ENCODE data around the gene MUS81. TPM values are rescaled to one million over a fixed set of nuclear protein-coding genes. Genes with fewer than 3 reads are reported as not detected.

MUS81 gene
- total and polyA plus RNA-seq, 9 of the 15 experiments (the other 6 are each of a cell fraction or from before 2014, with no cell fraction given): 13.4 to 118 (median 53.7) TPM

DNA sequence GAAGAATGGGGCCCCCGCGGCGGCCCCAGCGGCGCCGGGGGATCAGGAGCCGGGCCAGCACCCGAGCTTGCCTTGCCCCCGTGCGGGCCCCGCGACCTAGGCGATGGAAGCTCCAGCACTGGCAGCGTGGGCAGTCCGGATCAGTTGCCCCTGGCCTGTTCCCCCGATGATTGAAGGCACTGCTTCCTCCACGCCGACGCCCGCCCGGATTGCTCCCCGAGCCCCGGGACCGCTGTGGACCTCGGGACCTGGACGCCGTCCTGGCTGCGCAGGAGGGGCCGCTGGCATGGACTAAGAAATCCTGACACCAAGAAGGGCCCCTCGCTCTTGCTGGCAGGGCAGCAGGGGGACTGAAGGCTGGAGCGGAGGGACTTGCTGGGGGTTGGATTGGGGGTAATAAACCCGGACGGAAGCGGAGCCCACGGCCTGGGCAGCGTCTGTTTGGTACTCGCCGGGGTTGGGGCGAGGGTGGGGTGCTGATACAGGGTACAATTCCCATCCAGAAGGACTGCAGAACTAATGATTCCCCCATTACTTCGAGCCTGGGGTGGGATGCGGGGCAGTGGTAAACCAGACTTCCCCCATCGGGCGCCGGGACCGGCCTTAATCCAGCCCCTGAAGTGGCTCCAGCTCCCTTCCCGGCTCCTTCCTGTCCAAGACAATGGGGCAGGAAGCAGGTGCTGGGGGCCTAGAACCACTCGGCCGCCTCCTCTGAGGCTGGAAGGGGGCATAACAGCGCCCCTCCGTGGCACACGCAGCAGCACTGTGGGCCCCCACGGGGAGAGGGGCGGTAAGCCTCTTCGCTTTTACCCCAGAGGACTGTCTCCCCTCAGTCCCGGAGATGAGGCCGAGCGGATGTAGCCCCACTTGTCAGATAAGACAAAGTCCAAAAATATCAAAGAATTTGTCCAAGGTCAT, 31.2 kb downstream of the MUS81 start (continued):
- peak; percentile 44; the same call in 1 of the 2 replicates for TF ChIP-seq MEF2A (IDR thresholded peaks at IDR 0.05; ENCODE audit: control insufficient read depth, low read depth, low read length)
- no peak for TF ChIP-seq E2F3 (CRISPR knock-in tag; IDR thresholded peaks at IDR 0.05)
- no peak for TF ChIP-seq RBM14 (IDR thresholded peaks at IDR 0.05; ENCODE audit: borderline replicate concordance, insufficient read depth, low read depth, low read length)
- TF ChIP-seq, protein P1, sequence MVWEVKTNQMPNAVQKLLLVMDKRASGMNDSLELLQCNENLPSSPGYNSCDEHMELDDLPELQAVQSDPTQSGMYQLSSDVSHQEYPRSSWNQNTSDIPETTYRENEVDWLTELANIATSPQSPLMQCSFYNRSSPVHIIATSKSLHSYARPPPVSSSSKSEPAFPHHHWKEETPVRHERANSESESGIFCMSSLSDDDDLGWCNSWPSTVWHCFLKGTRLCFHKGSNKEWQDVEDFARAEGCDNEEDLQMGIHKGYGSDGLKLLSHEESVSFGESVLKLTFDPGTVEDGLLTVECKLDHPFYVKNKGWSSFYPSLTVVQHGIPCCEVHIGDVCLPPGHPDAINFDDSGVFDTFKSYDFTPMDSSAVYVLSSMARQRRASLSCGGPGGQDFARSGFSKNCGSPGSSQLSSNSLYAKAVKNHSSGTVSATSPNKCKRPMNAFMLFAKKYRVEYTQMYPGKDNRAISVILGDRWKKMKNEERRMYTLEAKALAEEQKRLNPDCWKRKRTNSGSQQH (CRISPR knock-in tag; IDR thresholded peaks at IDR 0.05): peak; percentile 18; the same call in 1 of the 2 replicates
- TF ChIP-seq, protein P2, sequence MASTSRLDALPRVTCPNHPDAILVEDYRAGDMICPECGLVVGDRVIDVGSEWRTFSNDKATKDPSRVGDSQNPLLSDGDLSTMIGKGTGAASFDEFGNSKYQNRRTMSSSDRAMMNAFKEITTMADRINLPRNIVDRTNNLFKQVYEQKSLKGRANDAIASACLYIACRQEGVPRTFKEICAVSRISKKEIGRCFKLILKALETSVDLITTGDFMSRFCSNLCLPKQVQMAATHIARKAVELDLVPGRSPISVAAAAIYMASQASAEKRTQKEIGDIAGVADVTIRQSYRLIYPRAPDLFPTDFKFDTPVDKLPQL (IDR thresholded peaks at IDR 0.05; ENCODE audit: extremely low read depth, insufficient read length): no peak
- TF ChIP-seq ZNF75A (CRISPR knock-in tag; IDR thresholded peaks at IDR 0.05): no peak
- TF ChIP-seq ETV5 (CRISPR knock-in tag; IDR thresholded peaks at IDR 0.05; ENCODE audit: low read depth): peak; percentile 79
- TF ChIP-seq, protein P3, sequence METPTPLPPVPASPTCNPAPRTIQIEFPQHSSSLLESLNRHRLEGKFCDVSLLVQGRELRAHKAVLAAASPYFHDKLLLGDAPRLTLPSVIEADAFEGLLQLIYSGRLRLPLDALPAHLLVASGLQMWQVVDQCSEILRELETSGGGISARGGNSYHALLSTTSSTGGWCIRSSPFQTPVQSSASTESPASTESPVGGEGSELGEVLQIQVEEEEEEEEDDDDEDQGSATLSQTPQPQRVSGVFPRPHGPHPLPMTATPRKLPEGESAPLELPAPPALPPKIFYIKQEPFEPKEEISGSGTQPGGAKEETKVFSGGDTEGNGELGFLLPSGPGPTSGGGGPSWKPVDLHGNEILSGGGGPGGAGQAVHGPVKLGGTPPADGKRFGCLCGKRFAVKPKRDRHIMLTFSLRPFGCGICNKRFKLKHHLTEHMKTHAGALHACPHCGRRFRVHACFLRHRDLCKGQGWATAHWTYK (CRISPR knock-in tag; IDR thresholded peaks at IDR 0.05): no peak
- TF ChIP-seq, protein P4, sequence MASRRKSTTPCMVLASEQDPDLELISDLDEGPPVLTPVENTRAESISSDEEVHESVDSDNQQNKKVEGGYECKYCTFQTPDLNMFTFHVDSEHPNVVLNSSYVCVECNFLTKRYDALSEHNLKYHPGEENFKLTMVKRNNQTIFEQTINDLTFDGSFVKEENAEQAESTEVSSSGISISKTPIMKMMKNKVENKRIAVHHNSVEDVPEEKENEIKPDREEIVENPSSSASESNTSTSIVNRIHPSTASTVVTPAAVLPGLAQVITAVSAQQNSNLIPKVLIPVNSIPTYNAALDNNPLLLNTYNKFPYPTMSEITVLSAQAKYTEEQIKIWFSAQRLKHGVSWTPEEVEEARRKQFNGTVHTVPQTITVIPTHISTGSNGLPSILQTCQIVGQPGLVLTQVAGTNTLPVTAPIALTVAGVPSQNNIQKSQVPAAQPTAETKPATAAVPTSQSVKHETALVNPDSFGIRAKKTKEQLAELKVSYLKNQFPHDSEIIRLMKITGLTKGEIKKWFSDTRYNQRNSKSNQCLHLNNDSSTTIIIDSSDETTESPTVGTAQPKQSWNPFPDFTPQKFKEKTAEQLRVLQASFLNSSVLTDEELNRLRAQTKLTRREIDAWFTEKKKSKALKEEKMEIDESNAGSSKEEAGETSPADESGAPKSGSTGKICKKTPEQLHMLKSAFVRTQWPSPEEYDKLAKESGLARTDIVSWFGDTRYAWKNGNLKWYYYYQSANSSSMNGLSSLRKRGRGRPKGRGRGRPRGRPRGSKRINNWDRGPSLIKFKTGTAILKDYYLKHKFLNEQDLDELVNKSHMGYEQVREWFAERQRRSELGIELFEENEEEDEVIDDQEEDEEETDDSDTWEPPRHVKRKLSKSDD (conservative IDR thresholded peaks at IDR 0.05; ENCODE audit: low read length): no peak
- TF ChIP-seq ZC3H11A (IDR thresholded peaks at IDR 0.05; ENCODE audit: low read depth, low read length): no peak
- TF ChIP-seq BCOR (IDR thresholded peaks at IDR 0.05): no peak
- peak; percentile 49; the same call in 1 of the 2 replicates for TF ChIP-seq EP400 (IDR thresholded peaks at IDR 0.05)
- TF ChIP-seq EP300 (IDR thresholded peaks at IDR 0.05; ENCODE audit: low read length): peak; percentile 8; the same call in 1 of the 2 replicates
- no peak for TF ChIP-seq DDX20 (tag; IDR thresholded peaks at IDR 0.05; ENCODE audit: low read depth)
- TF ChIP-seq PHB (CRISPR knock-in tag; IDR thresholded peaks at IDR 0.05): no peak
- no peak for TF ChIP-seq NFIX (CRISPR knock-in tag; IDR thresholded peaks at IDR 0.05; ENCODE audit: low read depth)
- no peak for TF ChIP-seq GTF2F1 (IDR thresholded peaks at IDR 0.05; ENCODE audit: low read depth, low read length)
- TF ChIP-seq, protein P5, sequence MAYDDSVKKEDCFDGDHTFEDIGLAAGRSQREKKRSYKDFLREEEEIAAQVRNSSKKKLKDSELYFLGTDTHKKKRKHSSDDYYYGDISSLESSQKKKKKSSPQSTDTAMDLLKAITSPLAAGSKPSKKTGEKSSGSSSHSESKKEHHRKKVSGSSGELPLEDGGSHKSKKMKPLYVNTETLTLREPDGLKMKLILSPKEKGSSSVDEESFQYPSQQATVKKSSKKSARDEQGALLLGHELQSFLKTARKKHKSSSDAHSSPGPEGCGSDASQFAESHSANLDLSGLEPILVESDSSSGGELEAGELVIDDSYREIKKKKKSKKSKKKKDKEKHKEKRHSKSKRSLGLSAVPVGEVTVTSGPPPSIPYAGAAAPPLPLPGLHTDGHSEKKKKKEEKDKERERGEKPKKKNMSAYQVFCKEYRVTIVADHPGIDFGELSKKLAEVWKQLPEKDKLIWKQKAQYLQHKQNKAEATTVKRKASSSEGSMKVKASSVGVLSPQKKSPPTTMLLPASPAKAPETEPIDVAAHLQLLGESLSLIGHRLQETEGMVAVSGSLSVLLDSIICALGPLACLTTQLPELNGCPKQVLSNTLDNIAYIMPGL (CRISPR knock-in tag; IDR thresholded peaks at IDR 0.05): no peak
- peak; percentile 6; the same call in 1 of the 2 replicates for TF ChIP-seq CHD2 (IDR thresholded peaks at IDR 0.05; ENCODE audit: low read depth, low read length)
